Uterus (tissue), 4 donors: ENCODE results near the gene BCAR3. TPM values are rescaled to one million over a fixed set of nuclear protein-coding genes. Genes with fewer than 3 reads are reported as not detected.

Experiments
- DNase-seq, 2 donors: peaks; one replicate each; pipeline ENCODE4 v3.0.0-alpha.2; 2019 to 2020
- H3K27ac ChIP-seq, 2 donors: fragments of 200-600 bp; sonication (generic); 1 replicate in 1 of 2; 2 replicates in 1 of 2; pipeline ENCODE4 v1.5.1; 2016 to 2018
- H3K27me3 ChIP-seq, 2 donors: fragments of 200-600 bp; sonication (generic); one replicate each; pipeline ENCODE4 v1.5.1; 2018 to 2019; ENCODE audit warnings: control low read depth in 1 of 2
- H3K36me3 ChIP-seq, 2 donors: fragments of 200-600 bp; sonication (generic); one replicate each; pipeline ENCODE4 v1.5.1; 2019; ENCODE audit warnings: control low read depth in 1 of 2
- H3K4me1 ChIP-seq, 2 donors: fragments of 200-600 bp; sonication (generic); one replicate each; pipeline ENCODE4 v1.5.1; 2018 to 2019; ENCODE audit warnings: control low read depth in 1 of 2
- H3K4me3 ChIP-seq, 2 donors: fragments of 200-600 bp; sonication (generic); 1 replicate in 1 of 2; 2 replicates in 1 of 2; pipeline ENCODE4 v1.5.1; 2018 to 2019; ENCODE audit warnings: mild to moderate bottlenecking in 1 of 2
- H3K9me3 ChIP-seq, 2 donors: fragments of 200-600 bp; sonication (generic); one replicate each; pipeline ENCODE4 v1.5.1; 2019; ENCODE audit warnings: control low read depth in 1 of 2
- POLR2A ChIP-seq, 2 donors: fragments of 450-650 bp; IDR thresholded peaks; one replicate each; pipeline ENCODE4 v1.6.1; 2016; ENCODE audit warnings: antibody characterized with exemption in 2 of 2, mild to moderate bottlenecking in 1 of 2, moderate library complexity in 1 of 2
- intact Hi-C: fragments of 100-400 bp; cut with DNase I; formaldehyde crosslinking; loops from one replicate; pipeline ENCODE4 v1.15.1; 2023; ENCODE audit warnings: low total_unique reads
- total RNA-seq, 4 donors: library from RNA; depleted of rRNA in 3 of 4; stranded (reverse); fragments of >200 nt in 3 of 4; gene quantifications; one replicate each; pipeline versions ENCODE4 v1.1.0 to v1.2.4, GENCODE V29; 2014 to 2023
- TF ChIP-seq, protein P1 (sequence below), 4 experiments: fragments of 200-600 bp in 2 of 4; fragments of 450-650 bp in 2 of 4; sonication (generic) in 2 of 4; IDR thresholded peaks; one replicate each; pipeline ENCODE4 v1.5.1; 2016 to 2019; ENCODE audit warnings: antibody characterized with exemption in 4 of 4, mild to moderate bottlenecking in 2 of 4, moderate library complexity in 1 of 4
- donor health status: DM: yes; HTN: yes; CAD: no.

The BCAR3 gene
- total RNA-seq, 4 donors from 2014 or later, result 8.5 to 56.8 (median 20.2) TPM

GRCh38 chr1:93716941-93717368 lies 35.3 kb upstream of the BCAR3 start:
- Histone ChIP-seq H3K9me3 (no peaks in the 10 kb centered on the region), H3K27ac (no peak overlapping the region), H3K27me3 (no peaks in the 10 kb centered on the region), H3K36me3 (no peaks in the 10 kb centered on the region), H3K4me3 (no peak overlapping the region), H3K4me1 (no peaks in the 10 kb centered on the region)
- intact Hi-C loops, result no loop called here
- DNase-seq, result no peak
- TF ChIP-seq, protein P1, sequence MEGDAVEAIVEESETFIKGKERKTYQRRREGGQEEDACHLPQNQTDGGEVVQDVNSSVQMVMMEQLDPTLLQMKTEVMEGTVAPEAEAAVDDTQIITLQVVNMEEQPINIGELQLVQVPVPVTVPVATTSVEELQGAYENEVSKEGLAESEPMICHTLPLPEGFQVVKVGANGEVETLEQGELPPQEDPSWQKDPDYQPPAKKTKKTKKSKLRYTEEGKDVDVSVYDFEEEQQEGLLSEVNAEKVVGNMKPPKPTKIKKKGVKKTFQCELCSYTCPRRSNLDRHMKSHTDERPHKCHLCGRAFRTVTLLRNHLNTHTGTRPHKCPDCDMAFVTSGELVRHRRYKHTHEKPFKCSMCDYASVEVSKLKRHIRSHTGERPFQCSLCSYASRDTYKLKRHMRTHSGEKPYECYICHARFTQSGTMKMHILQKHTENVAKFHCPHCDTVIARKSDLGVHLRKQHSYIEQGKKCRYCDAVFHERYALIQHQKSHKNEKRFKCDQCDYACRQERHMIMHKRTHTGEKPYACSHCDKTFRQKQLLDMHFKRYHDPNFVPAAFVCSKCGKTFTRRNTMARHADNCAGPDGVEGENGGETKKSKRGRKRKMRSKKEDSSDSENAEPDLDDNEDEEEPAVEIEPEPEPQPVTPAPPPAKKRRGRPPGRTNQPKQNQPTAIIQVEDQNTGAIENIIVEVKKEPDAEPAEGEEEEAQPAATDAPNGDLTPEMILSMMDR (IDR thresholded peaks at IDR 0.05), result no peak
- no peak for TF ChIP-seq POLR2A (IDR thresholded peaks at IDR 0.05)

- Histone ChIP-seq H3K27me3 (no peaks in the 10 kb centered on the region), H3K4me3 (no peak overlapping the region), H3K9me3 (no peaks in the 10 kb centered on the region), H3K27ac (no peak overlapping the region), H3K4me1 (no peaks in the 10 kb centered on the region), H3K36me3 (no peaks in the 10 kb centered on the region)
- no peak for TF ChIP-seq POLR2A (IDR thresholded peaks at IDR 0.05)
- no peak for DNase-seq
- intact Hi-C loops, result no loop called here
These were observed 34.5 kb upstream of the BCAR3 start for GRCh38 chr1:93716163-93716562.

DNA sequence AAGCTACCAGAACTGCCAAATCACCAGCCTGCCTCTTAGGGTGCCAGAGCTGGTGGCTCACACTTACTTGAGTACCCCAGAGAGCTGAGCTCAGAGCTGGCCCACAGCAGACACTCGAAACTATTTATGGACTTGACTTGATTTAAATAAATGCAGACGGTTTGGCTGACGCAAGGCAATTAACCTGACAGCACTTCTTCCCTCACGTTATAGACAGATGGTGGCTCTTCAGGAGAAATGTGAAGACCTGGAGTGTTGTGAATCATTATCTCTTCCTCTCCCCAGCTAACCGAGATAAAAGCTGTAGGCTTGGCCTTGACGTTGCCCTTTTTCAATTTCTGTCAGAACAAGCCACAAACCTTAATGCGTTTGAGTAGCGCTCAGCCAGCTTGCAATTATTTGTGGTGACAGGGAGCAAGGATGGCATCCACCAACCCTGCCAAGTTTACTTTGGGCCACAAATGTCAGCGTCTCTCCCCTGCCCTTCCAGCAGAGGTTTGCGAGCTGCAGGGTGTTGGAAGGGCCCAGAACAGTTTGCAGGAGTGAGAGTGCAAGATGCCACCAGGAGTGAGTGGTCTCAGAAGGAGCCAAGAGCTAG lies 34.0 kb upstream of the BCAR3 start:
- TF ChIP-seq POLR2A (IDR thresholded peaks at IDR 0.05), result no peak
- TF ChIP-seq, protein P1 (IDR thresholded peaks at IDR 0.05), result no peak
- H3K4me3 ChIP-seq, result no peak overlapping the region
- DNase-seq, result no peak
- no peaks in the 10 kb centered on the region for H3K9me3 ChIP-seq
- intact Hi-C loops, result no loop called here
- H3K27ac ChIP-seq, result no peak overlapping the region
- no peaks in the 10 kb centered on the region for H3K36me3 ChIP-seq
- H3K4me1 ChIP-seq, result no peaks in the 10 kb centered on the region
- H3K27me3 ChIP-seq, result no peaks in the 10 kb centered on the region

DNA sequence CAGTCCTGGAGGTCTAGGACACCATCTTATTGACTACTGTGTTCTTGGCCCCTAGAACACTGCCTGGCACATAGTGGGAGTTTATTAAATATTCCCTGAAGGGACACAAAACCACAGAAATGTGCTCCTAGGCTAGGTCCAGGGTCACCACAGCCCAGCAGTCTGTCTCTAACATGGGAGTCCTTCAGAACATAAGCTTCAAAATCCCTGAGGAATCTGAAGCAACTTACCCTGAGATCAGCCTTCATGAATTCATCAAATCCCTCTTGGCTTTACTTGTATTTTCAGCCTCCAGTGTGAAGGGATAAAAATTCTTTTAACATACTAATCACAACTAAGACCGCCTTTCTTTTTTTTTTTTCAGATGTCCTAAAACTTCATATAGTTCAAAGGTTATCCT lies 32.7 kb upstream of the BCAR3 start:
- no peak overlapping the region for H3K4me3 ChIP-seq
- intact Hi-C loops, result no loop called here
- no peaks in the 10 kb centered on the region for H3K4me1 ChIP-seq
- no peak overlapping the region for H3K27ac ChIP-seq
- H3K27me3 ChIP-seq, result no peaks in the 10 kb centered on the region
- no peak for DNase-seq
- no peaks in the 10 kb centered on the region for H3K36me3 ChIP-seq
- no peaks in the 10 kb centered on the region for H3K9me3 ChIP-seq
- TF ChIP-seq, protein P1 (IDR thresholded peaks at IDR 0.05), result no peak
- TF ChIP-seq POLR2A (IDR thresholded peaks at IDR 0.05), result no peak

DNA sequence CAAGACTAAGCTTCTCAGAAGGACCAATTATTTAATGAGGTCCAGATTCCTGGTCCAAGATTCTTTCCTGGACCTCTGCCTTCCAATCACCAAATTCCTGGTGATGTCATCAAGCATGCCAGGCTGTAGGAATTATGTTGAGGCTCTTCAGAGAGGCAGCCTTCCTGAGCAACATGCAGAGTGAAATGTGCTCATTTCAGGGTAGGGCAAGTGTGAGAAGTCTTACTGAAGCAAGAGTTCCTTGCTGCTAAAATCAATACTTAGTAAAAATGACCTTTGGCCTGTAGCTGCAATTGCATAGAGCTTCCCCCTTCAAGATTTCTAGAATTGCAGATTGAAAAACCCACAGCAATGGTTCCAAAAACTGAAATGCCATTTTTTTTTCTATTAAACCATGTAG lies 31.7 kb upstream of the BCAR3 start:
- no peak for TF ChIP-seq POLR2A (IDR thresholded peaks at IDR 0.05)
- TF ChIP-seq, protein P1 (IDR thresholded peaks at IDR 0.05), result no peak

GRCh38 chr1:93712741-93713140 lies 31.1 kb upstream of the BCAR3 start:
- intact Hi-C loops, result no loop called here
- DNase-seq, result no peak
- no peak for TF ChIP-seq POLR2A (IDR thresholded peaks at IDR 0.05)
- TF ChIP-seq, protein P1 (IDR thresholded peaks at IDR 0.05), result no peak

More for the DNA sequence above, 31.7 kb upstream of the BCAR3 start:
- H3K9me3 ChIP-seq, result no peaks in the 10 kb centered on the region
- H3K4me3 ChIP-seq, result no peak overlapping the region
- H3K27ac ChIP-seq, result no peak overlapping the region
- no peaks in the 10 kb centered on the region for H3K4me1 ChIP-seq
- intact Hi-C loops, result no loop called here
- no peaks in the 10 kb centered on the region for H3K27me3 ChIP-seq
- no peaks in the 10 kb centered on the region for H3K36me3 ChIP-seq
- no peak for DNase-seq

More at GRCh38 chr1:93712741-93713140, 31.1 kb upstream of the BCAR3 start:
- no peaks in the 10 kb centered on the region for H3K4me1 ChIP-seq
- no peak overlapping the region for H3K4me3 ChIP-seq
- H3K36me3 ChIP-seq, result no peaks in the 10 kb centered on the region
- no peaks in the 10 kb centered on the region for H3K9me3 ChIP-seq
- H3K27ac ChIP-seq, result no peak overlapping the region
- H3K27me3 ChIP-seq, result no peaks in the 10 kb centered on the region
